PC-9 (cell line): Measurements from ENCODE around the gene SASH1. TPM values are rescaled to one million over a fixed set of nuclear protein-coding genes. Genes with fewer than 3 reads are reported as not detected.

Experiments
- BruUV-seq: library from RNA; stranded (reverse); fragments of 400-500 nt; replicated peaks from 2 replicates; lab custom pipeline; 2021; lab: Mats Ljungman, UMichigan
- CTCF ChIA-PET: fragments of 300-600 bp; sonication (Branson Sonifier 250); formaldehyde crosslinking; loops from one replicate; lab custom pipeline; 2022; ENCODE audit warnings: antibody characterized with exemption; lab: Charles Lee
- POLR2A ChIA-PET: fragments of 300-600 bp; sonication (Branson Sonifier 250); formaldehyde crosslinking; loops from one replicate; lab custom pipeline; 2022; ENCODE audit warnings: antibody characterized with exemption; ENCODE audit not compliant: unreplicated experiment; lab: Charles Lee
- DNase-seq, 2 experiments: peaks; one replicate each; pipeline versions ENCODE4 v3.0.0 to v3.0.0-alpha.2; 2015 to 2022; ENCODE audit warnings: mixed read lengths in 1 of 2
- H2AFZ ChIP-seq: fragments of 200-600 bp; sonication (generic); 2 replicates; pipeline ENCODE4 v1.8.1; 2017; ENCODE audit warnings: antibody characterized with exemption
- H3F3A ChIP-seq: fragments of 200-600 bp; sonication (generic); 2 replicates; pipeline ENCODE4 v1.8.1; 2017; ENCODE audit warnings: antibody characterized with exemption, mild to moderate bottlenecking, low read depth; ENCODE audit not compliant: insufficient read depth
- H3K27ac ChIP-seq: fragments of 200-600 bp; sonication (generic); 2 replicates; pipeline ENCODE4 v1.6.1; 2016; ENCODE audit warnings: mixed run types
- H3K27me3 ChIP-seq: fragments of 200-600 bp; sonication (generic); 2 replicates; pipeline ENCODE4 v1.6.1; 2016; ENCODE audit warnings: low read depth, mixed run types; ENCODE audit not compliant: insufficient read depth
- H3K36me3 ChIP-seq: fragments of 200-600 bp; sonication (generic); 2 replicates; pipeline ENCODE4 v1.6.1; 2016; ENCODE audit warnings: low read depth, mixed run types
- H3K4me1 ChIP-seq: fragments of 200-600 bp; sonication (generic); replicated peaks from 2 replicates; pipeline ENCODE4 v1.6.1; 2016; ENCODE audit warnings: mixed run types; ENCODE audit not compliant: insufficient read depth
- H3K4me2 ChIP-seq: fragments of 200-600 bp; sonication (generic); 2 replicates; pipeline ENCODE4 v1.6.1; 2017; ENCODE audit warnings: mixed run types
- H3K4me3 ChIP-seq: fragments of 200-600 bp; sonication (generic); 2 replicates; pipeline ENCODE4 v1.6.1; 2016; ENCODE audit warnings: mixed run types
- H3K79me2 ChIP-seq: fragments of 200-600 bp; sonication (generic); 2 replicates; pipeline ENCODE4 v1.6.1; 2017; ENCODE audit warnings: low read depth, mixed run types
- H3K9me2 ChIP-seq: fragments of 200-600 bp; sonication (generic); 2 replicates; pipeline ENCODE4 v1.8.1; 2017; ENCODE audit warnings: mild to moderate bottlenecking; ENCODE audit not compliant: insufficient read depth
- H3K9me3 ChIP-seq: fragments of 200-600 bp; sonication (generic); 2 replicates; pipeline ENCODE4 v1.8.1; 2016; ENCODE audit warnings: low read depth; ENCODE audit not compliant: insufficient read depth
- H4K20me1 ChIP-seq: fragments of 200-600 bp; sonication (generic); 2 replicates; pipeline ENCODE4 v1.8.1; 2017; ENCODE audit not compliant: insufficient read depth
- CTCF ChIP-seq: fragments of 200-600 bp; sonication (generic); conservative IDR thresholded peaks from 2 replicates; pipeline ENCODE4 v1.6.1; 2017; ENCODE audit warnings: mixed run types, antibody characterized with exemption, mild to moderate bottlenecking, moderate library complexity
- EZH2 ChIP-seq: fragments of 200-600 bp; sonication (generic); IDR thresholded peaks from 2 replicates; pipeline ENCODE4 v1.8.0; 2017; ENCODE audit warnings: antibody characterized with exemption, low read depth
- intact Hi-C: fragments of 100-400 bp; cut with micrococcal nuclease; formaldehyde crosslinking; loops from one replicate; pipeline ENCODE4 v1.10.0; 2022; ENCODE audit not compliant: unreplicated experiment
- total RNA-seq: library from RNA; stranded (reverse); gene quantifications from 2 replicates; pipeline ENCODE4 v1.2.3, GENCODE V29; 2021

Gene SASH1
- total RNA-seq, 1 experiment from 2014 or later: 32.9 TPM

DNA sequence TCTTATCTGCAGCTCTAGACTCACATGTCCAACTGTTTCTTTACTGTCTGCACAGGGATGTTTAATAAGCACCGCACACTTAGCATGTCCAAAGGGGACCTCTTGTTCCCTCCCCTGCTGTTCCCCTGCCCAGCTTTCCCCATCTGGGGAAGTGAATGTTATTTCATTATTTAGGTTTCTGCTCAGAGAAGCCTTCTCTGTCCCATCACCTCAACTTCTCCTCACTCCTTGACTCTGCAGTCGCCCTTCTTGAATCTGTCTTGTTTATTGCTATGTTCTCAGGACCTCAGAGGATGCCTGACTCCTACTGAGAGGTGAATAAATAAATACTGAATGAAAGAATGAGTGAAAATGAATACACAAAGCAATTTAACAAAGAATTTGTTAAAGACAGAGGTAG lies 121.0 kb downstream of the SASH1 start:
- no peak for DNase-seq
- Histone ChIP-seq H3K27ac (no peak overlapping the region), H3K27me3 (no peaks in the 10 kb centered on the region), H3K4me1 (peaks cover 7% of the 10 kb centered on the region), H3K9me3 (no peaks in the 10 kb centered on the region), H3K36me3 (no peaks in the 10 kb centered on the region), H2AFZ (no peak overlapping the region), H3K4me2 (no peak overlapping the region), H3F3A (no peaks in the 10 kb centered on the region), H4K20me1 (no peaks in the 10 kb centered on the region), H3K79me2 (no peaks in the 10 kb centered on the region), H3K9me2 (no peaks in the 10 kb centered on the region), H3K4me3 (no peak overlapping the region)
- POLR2A ChIA-PET: no interaction called here
- TF ChIP-seq CTCF (no peak), EZH2 (no peak)
- no TSS peak for BruUV-seq
- CTCF ChIA-PET: no interaction called here
- intact Hi-C loops: loop anchor here (1.0 to 10.0 kb wide), 4 partner anchors 198 to 1069 kb away; no protein-coding TSS in a partner anchor

DNA sequence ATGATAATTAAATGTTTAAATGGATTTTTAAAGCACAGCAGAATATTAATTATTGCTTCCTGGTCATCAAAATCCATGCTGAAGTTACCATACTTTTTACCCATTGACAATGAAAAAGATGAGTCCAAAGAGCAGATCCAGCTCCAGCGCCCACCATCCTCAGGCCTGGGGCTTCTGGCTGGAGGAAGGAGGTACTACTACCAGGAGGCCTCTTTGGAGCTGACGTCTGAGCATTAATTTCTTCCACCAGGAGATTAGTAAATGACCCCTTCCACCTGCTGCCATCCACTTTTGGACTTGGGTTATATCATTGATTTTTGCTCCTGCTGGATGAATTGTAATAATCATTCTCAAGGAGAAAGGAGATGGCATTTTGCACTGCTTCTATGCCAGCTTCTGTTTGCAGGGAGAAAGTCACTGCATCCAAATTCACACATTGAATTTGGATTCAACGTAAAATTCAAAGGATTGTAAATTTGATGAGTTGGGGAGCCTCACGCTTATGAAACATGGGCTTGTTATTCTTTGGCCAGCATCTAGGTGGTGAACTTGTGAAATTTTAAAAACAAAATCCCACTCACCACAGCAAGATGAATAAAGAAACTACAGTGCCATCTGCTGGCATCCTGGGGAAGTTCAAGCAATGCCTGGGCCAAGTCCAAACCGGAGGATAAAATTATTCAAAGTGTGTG lies 121.8 kb downstream of the SASH1 start:
- Histone ChIP-seq H3K9me3 (no peaks in the 10 kb centered on the region), H3K4me2 (peak overlapping the region; percentile 26; the same call in 1 of the 2 replicates), H3K36me3 (no peaks in the 10 kb centered on the region), H3K79me2 (no peaks in the 10 kb centered on the region), H3K4me3 (no peak overlapping the region), H3K4me1 (peaks cover 7% of the 10 kb centered on the region), H3K9me2 (no peaks in the 10 kb centered on the region), H2AFZ (no peak overlapping the region), H3F3A (no peaks in the 10 kb centered on the region), H3K27me3 (no peaks in the 10 kb centered on the region), H3K27ac (no peak overlapping the region), H4K20me1 (no peaks in the 10 kb centered on the region)
- no TSS peak for BruUV-seq
- peak; percentile 53 to 63 for DNase-seq
- ChIA-PET POLR2A (no interaction called here), CTCF (interaction anchor here (0.6 kb wide), 1 partner anchor 726 kb away, joined by 3 read pairs; no protein-coding TSS in a partner anchor)
- peak; percentile 96 for TF ChIP-seq CTCF
- TF ChIP-seq EZH2: no peak
- intact Hi-C loops: loop anchor here (1.0 to 10.0 kb wide), 4 partner anchors 199 to 1070 kb away; no protein-coding TSS in a partner anchor

DNA sequence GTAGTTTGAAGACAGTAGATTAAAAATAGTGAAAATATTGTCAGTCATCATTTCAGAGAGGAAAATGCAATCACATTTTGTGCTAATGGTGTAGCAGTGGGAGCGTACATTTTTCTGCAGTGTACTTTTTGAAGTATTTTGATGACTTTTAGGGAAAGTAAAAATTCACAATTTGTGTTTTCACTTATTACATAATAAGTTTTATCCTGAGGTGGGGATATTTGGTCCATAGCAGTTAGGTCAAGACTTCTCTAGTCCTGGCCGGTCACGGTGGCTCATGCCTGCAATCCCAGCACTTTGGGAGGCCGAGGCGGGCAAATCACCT lies 122.3 kb downstream of the SASH1 start:
- no TSS peak for BruUV-seq
- H3K27ac ChIP-seq: no peak overlapping the region
- CTCF ChIA-PET: no interaction called here

More for the DNA sequence above, 122.3 kb downstream of the SASH1 start:
- Histone ChIP-seq H4K20me1 (no peaks in the 10 kb centered on the region), H3K36me3 (no peaks in the 10 kb centered on the region), H3K4me1 (peaks cover 7% of the 10 kb centered on the region), H3K4me3 (no peak overlapping the region), H3K9me2 (no peaks in the 10 kb centered on the region), H3F3A (no peaks in the 10 kb centered on the region), H3K9me3 (no peaks in the 10 kb centered on the region), H3K4me2 (no peak overlapping the region), H2AFZ (no peak overlapping the region), H3K79me2 (no peaks in the 10 kb centered on the region), H3K27me3 (no peaks in the 10 kb centered on the region)
- POLR2A ChIA-PET: no interaction called here
- intact Hi-C loops: loop anchor here (2.0 to 10.0 kb wide), 3 partner anchors 288 to 1070 kb away; no protein-coding TSS in a partner anchor
- TF ChIP-seq CTCF: peak; percentile 23; the same call in 1 of the 2 replicates
- TF ChIP-seq EZH2: no peak
- no peak for DNase-seq
